H1 (cell line): ENCODE results near the gene MACROD2. TPM values are rescaled to one million over a fixed set of nuclear protein-coding genes. Genes with fewer than 3 reads are reported as not detected.

ENCODE experiments used
- CTCF ChIA-PET: fragments of 300-600 bp; sonication (Branson Sonifier 250); formaldehyde crosslinking; loops from one replicate; lab custom pipeline; 2021; ENCODE audit not compliant: partially characterized antibody; lab: Charles Lee
- POLR2A ChIA-PET: fragments of 300-600 bp; sonication (Branson Sonifier 250); formaldehyde crosslinking; loops from one replicate; lab custom pipeline; 2021; ENCODE audit warnings: inconsistent platforms; ENCODE audit not compliant: partially characterized antibody; lab: Charles Lee
- DNase-seq, 2 experiments: peaks; one replicate each; pipeline versions ENCODE4 v3.0.0 to v3.0.0-alpha.2; 2010 to 2022; ENCODE audit warnings: low spot score in 2 of 2, low read depth in 1 of 2, mixed read lengths in 1 of 2
- FAIRE-seq: peaks from 2 replicates; lab custom pipeline; 2011; peaks lifted over from hg19 to GRCh38; lab: Jason Lieb, UNC
- H2AFZ ChIP-seq: 2 replicates; pipeline ENCODE4 v1.8.1; 2012; ENCODE audit warnings: low read length, inconsistent platforms
- H2AK5ac ChIP-seq: 2 replicates; pipeline ENCODE4 v1.6.1; 2013; ENCODE audit warnings: low read depth, low read length
- H2BK120ac ChIP-seq: replicated peaks from 2 replicates; pipeline ENCODE3; 2013; ENCODE audit warnings: low read depth, low read length, inconsistent platforms
- H2BK12ac ChIP-seq: 2 replicates; pipeline ENCODE4 v1.6.1; 2013; ENCODE audit warnings: low read depth, low read length
- H2BK15ac ChIP-seq: 2 replicates; pipeline ENCODE4 v1.6.1; 2013; ENCODE audit warnings: low read length
- H2BK20ac ChIP-seq: 2 replicates; pipeline ENCODE4 v1.6.1; 2013; ENCODE audit warnings: low read length
- H2BK5ac ChIP-seq: 2 replicates; pipeline ENCODE4 v1.6.1; 2013; ENCODE audit warnings: low read depth, low read length
- H3K14ac ChIP-seq: 2 replicates; pipeline ENCODE4 v1.6.1; 2013; ENCODE audit warnings: inconsistent platforms; ENCODE audit not compliant: insufficient read length
- H3K18ac ChIP-seq: 2 replicates; pipeline ENCODE4 v1.6.1; 2013; ENCODE audit warnings: low read length; ENCODE audit errors: extremely low read depth
- H3K23ac ChIP-seq: 2 replicates; pipeline ENCODE4 v1.6.1; 2013; ENCODE audit warnings: inconsistent platforms; ENCODE audit not compliant: insufficient read length
- H3K23me2 ChIP-seq: 2 replicates; pipeline ENCODE4 v1.6.1; 2013; ENCODE audit warnings: low read depth, low read length
- H3K27ac ChIP-seq: 2 replicates; pipeline ENCODE4 v1.6.1; 2011; ENCODE audit warnings: low read depth, low read length, inconsistent platforms
- H3K27me3 ChIP-seq, 4 experiments: replicated peaks in 1 of 4; 1 replicate in 1 of 4; 2 replicates in 3 of 4; pipeline versions ENCODE4 v1.6.1 to v1.8.1; 2011 to 2013; ENCODE audit warnings: low read length in 3 of 4, mild to moderate bottlenecking in 3 of 4, inconsistent platforms in 2 of 4, mixed read lengths in 2 of 4, moderate library complexity in 1 of 4; ENCODE audit not compliant: control insufficient read depth in 3 of 4, insufficient read depth in 3 of 4; ENCODE audit errors: extremely low read depth in 1 of 4
- H3K36me3 ChIP-seq, 4 experiments: 2 replicates each; pipeline versions ENCODE4 v1.6.1 to v1.8.1; 2011 to 2013; ENCODE audit warnings: mild to moderate bottlenecking in 4 of 4, low read length in 3 of 4, moderate library complexity in 2 of 4, control low read depth in 1 of 4, inconsistent platforms in 1 of 4; ENCODE audit not compliant: insufficient read depth in 4 of 4, control insufficient read depth in 2 of 4
- H3K4ac ChIP-seq: replicated peaks from 2 replicates; pipeline ENCODE3; 2013; ENCODE audit warnings: low read length, low read depth, mixed read lengths, inconsistent platforms; ENCODE audit not compliant: insufficient read length
- H3K4me1 ChIP-seq, 4 experiments: replicated peaks in 1 of 4; 1 replicate in 1 of 4; 2 replicates in 3 of 4; pipeline versions ENCODE4 v1.6.1 to v1.8.1; 2011 to 2013; ENCODE audit warnings: low read length in 3 of 4, inconsistent platforms in 2 of 4, mixed read lengths in 1 of 4; ENCODE audit not compliant: insufficient read depth in 4 of 4, control insufficient read depth in 3 of 4
- H3K4me2 ChIP-seq, 2 experiments: 2 replicates each; pipeline versions ENCODE4 v1.6.1 to v1.8.1; 2011 to 2013; ENCODE audit warnings: low read depth in 2 of 2, low read length in 2 of 2, control low read depth in 1 of 2, inconsistent platforms in 1 of 2, mild to moderate bottlenecking in 1 of 2; ENCODE audit not compliant: insufficient read depth in 1 of 2
- H3K4me3 ChIP-seq, 4 experiments: fragments of 200-600, 300-600 bp in 1 of 4; sonication (generic), shearing (Covaris generic), sonication (Bioruptor Twin) in 1 of 4; 2 replicates each; pipeline versions ENCODE4 v1.5.1 to v1.8.1; 2011 to 2016; ENCODE audit warnings: low read length in 4 of 4, low read depth in 3 of 4, control low read depth in 2 of 4, inconsistent platforms in 2 of 4, mild to moderate bottlenecking in 2 of 4, mixed read lengths in 1 of 4, moderate library complexity in 1 of 4; ENCODE audit not compliant: insufficient read depth in 2 of 4; ENCODE audit errors: extremely low read depth in 1 of 4
- H3K56ac ChIP-seq: replicated peaks from 2 replicates; pipeline ENCODE3; 2013; ENCODE audit warnings: low read depth, mild to moderate bottlenecking, mixed read lengths, low read length, inconsistent platforms; ENCODE audit not compliant: insufficient read length
- H3K79me1 ChIP-seq: 2 replicates; pipeline ENCODE4 v1.6.1; 2013; ENCODE audit warnings: low read depth, low read length, control low read depth
- H3K79me2 ChIP-seq, 2 experiments: 2 replicates each; pipeline versions ENCODE4 v1.6.1 to v1.8.1; 2012 to 2013; ENCODE audit warnings: low read length in 2 of 2, mild to moderate bottlenecking in 2 of 2, inconsistent platforms in 1 of 2; ENCODE audit not compliant: insufficient read depth in 2 of 2, control insufficient read depth in 1 of 2
- H3K9ac ChIP-seq, 4 experiments: replicated peaks in 1 of 4; 1 replicate in 1 of 4; 2 replicates in 3 of 4; pipeline versions ENCODE4 v1.6.1 to v1.8.1; 2011 to 2013; ENCODE audit warnings: low read depth in 3 of 4, low read length in 3 of 4, control low read depth in 2 of 4, mild to moderate bottlenecking in 2 of 4, moderate library complexity in 2 of 4, inconsistent platforms in 1 of 4; ENCODE audit errors: extremely low read depth in 1 of 4
- H3K9me3 ChIP-seq, 2 experiments: 2 replicates each; pipeline versions ENCODE4 v1.6.1 to v1.8.1; 2012 to 2013; ENCODE audit warnings: mild to moderate bottlenecking in 2 of 2, moderate library complexity in 2 of 2, control low read depth in 1 of 2, inconsistent platforms in 1 of 2, low read depth in 1 of 2, low read length in 1 of 2, mixed read lengths in 1 of 2; ENCODE audit not compliant: insufficient read depth in 2 of 2
- H4K20me1 ChIP-seq, 2 experiments: replicated peaks in 1 of 2; 2 replicates each; pipeline versions ENCODE3 to v1.8.1; 2011 to 2013; ENCODE audit warnings: inconsistent platforms in 2 of 2, low read length in 2 of 2, mild to moderate bottlenecking in 1 of 2; ENCODE audit not compliant: insufficient read depth in 2 of 2, control insufficient read depth in 1 of 2
- H4K5ac ChIP-seq: 2 replicates; pipeline ENCODE4 v1.6.1; 2013; ENCODE audit warnings: low read length, low read depth, mixed read lengths, inconsistent platforms; ENCODE audit not compliant: insufficient read length
- H4K8ac ChIP-seq: 2 replicates; pipeline ENCODE4 v1.8.0; 2013; ENCODE audit warnings: mild to moderate bottlenecking, moderate library complexity, low read length, inconsistent platforms; ENCODE audit not compliant: insufficient read depth; ENCODE audit errors: extremely low read depth
- H4K91ac ChIP-seq: replicated peaks from 2 replicates; pipeline ENCODE3; 2013; ENCODE audit warnings: low read length, mixed read lengths, inconsistent platforms; ENCODE audit not compliant: insufficient read length
- CEBPB ChIP-seq: IDR thresholded peaks from 2 replicates; pipeline ENCODE4 v1.6.1; 2012; ENCODE audit warnings: low read depth, low read length
- CREB1 ChIP-seq: IDR thresholded peaks from 2 replicates; pipeline ENCODE4 v1.6.1; 2012; ENCODE audit warnings: inconsistent platforms
- KDM1A ChIP-seq: fragments of 200-600, 300-600 bp; sonication (generic); IDR thresholded peaks from 2 replicates; pipeline ENCODE4 v1.7.1; 2016; ENCODE audit warnings: mild to moderate bottlenecking, low read length, borderline replicate concordance
- NANOG ChIP-seq: IDR thresholded peaks from 2 replicates; pipeline ENCODE4 v1.6.1; 2011; ENCODE audit warnings: low read length, low read depth, mild to moderate bottlenecking, inconsistent platforms; ENCODE audit not compliant: insufficient read depth, poor library complexity, severe bottlenecking
- PHF8 ChIP-seq: fragments of 200-600 bp; sonication (generic); conservative IDR thresholded peaks from 2 replicates; pipeline ENCODE4 v1.7.1; 2012; ENCODE audit warnings: low read depth, mild to moderate bottlenecking, inconsistent platforms, low read length, moderate library complexity
- POLR2A ChIP-seq, 2 experiments: IDR thresholded peaks; 1 replicate in 1 of 2; 2 replicates in 1 of 2; pipeline ENCODE4 v1.6.1; 2011; ENCODE audit warnings: low read depth in 2 of 2, low read length in 2 of 2, mild to moderate bottlenecking in 2 of 2; ENCODE audit errors: control extremely low read depth in 1 of 2
- POU5F1 ChIP-seq: IDR thresholded peaks from 2 replicates; pipeline ENCODE4 v1.6.1; 2011; ENCODE audit warnings: low read depth, mild to moderate bottlenecking, low read length, moderate library complexity
- SIRT6 ChIP-seq: IDR thresholded peaks from one replicate; pipeline ENCODE4 v1.7.1; 2012; ENCODE audit warnings: low read length, inconsistent platforms
- TEAD4 ChIP-seq: IDR thresholded peaks from 2 replicates; pipeline ENCODE4 v1.6.1; 2012; ENCODE audit warnings: low read depth, low read length, inconsistent platforms, mixed read lengths
- ZNF274 ChIP-seq: IDR thresholded peaks from 2 replicates; pipeline ENCODE4 v1.7.0; 2012; ENCODE audit warnings: low read length, borderline replicate concordance; ENCODE audit errors: extremely low read depth
- WGBS, 2 experiments: shearing (Covaris generic) in 1 of 2; methylation state at CpG; one replicate each; pipeline versions ENCODE4 v1.1.6 to v1.1.7; 2013 to 2015; ENCODE audit warnings: low lambda C conversion rate in 2 of 2, mixed read lengths in 2 of 2, inconsistent platforms in 1 of 2, low coverage in 1 of 2, missing lambda C conversion rate in 1 of 2; ENCODE audit not compliant: insufficient replicate concordance in 2 of 2, insufficient coverage in 1 of 2, insufficient read length in 1 of 2; ENCODE audit errors: extremely low coverage in 1 of 2, missing lambda C conversion rate in 1 of 2; 5-methylcytosine and 5-hydroxymethylcytosine counted together
- polyA plus RNA-seq, 7 experiments: library from polyadenylated mRNA; depleted of rRNA in 3 of 7; stranded (reverse) in 5 of 7; unstranded in 2 of 7; fragments of >200 nt in 5 of 7; fragments of 200-250 nt in 2 of 7; gene quantifications; 1 replicate in 5 of 7; 2 replicates in 1 of 7; 4 replicates in 1 of 7; pipeline versions ENCODE4 v1.2.1 to v1.2.3, GENCODE V29; 2011 to 2013; ENCODE audit warnings: missing spikeins in 2 of 7, mixed read lengths in 2 of 7
- total RNA-seq: library from RNA; stranded (reverse); fragmentation: NEBNext Ultra II Directional; extraction: Animal tissue kit (Norgen Biotek cat#: 25700); gene quantifications from 2 replicates; pipeline ENCODE4 v1.2.1, GENCODE V29; 2021
- TF ChIP-seq, protein P1 (sequence below), 3 experiments: IDR thresholded peaks; 1 replicate in 2 of 3; 2 replicates in 1 of 3; pipeline versions ENCODE4 v1.5.1 to v1.6.1; 2011; ENCODE audit warnings: low read length in 3 of 3, mild to moderate bottlenecking in 3 of 3, inconsistent platforms in 2 of 3, low read depth in 1 of 3, moderate library complexity in 1 of 3; ENCODE audit not compliant: insufficient read depth in 1 of 3; ENCODE audit errors: control extremely low read depth in 1 of 3

MACROD2 gene
- total and polyA plus RNA-seq, 2 of the 8 experiments (the other 6 are each of a cell fraction or from before 2014, with no cell fraction given): 0.70 to 3.9 TPM

DNA sequence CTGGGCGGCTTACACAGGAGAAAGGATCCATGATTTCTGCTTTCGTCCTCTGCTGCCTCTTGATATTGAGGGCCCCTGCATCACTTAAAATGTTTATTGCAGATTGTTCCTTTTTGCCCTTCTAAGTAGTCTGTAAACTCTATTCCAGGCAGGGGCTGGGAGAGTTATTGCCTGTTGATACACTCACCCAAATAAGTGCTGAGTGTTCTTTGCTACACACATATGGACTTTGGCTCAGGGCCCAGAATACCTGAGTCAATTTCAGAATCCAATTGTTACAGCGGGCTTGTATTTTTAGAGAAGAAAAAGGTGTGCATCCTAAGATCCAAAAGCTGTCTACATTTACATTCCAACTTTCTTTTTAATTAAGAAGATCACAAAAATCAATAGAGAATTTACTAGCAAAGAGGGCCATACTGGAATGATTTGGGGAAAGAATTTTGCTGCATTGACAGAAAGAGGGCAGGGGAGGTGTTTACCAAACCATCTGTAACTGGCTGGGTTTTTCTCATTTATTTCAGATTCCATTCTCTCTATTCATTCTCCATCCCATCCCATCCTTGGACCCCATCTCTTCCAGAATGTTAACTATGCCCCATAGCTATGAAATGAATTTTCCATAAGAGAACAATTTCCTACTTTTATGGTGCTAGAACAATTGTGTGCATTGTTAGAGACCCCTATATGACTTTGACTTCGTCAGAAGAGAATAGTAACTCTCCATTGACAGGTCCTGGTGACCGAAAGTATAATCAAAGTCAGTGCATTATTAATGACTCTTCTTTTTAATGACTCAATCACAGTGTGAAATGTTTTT, 1302.0 kb downstream of the MACROD2 start:
- Histone ChIP-seq H3K14ac (no peak overlapping the region), H3K4me1 (peaks cover 0 to 2% (median 0%) of the 10 kb centered on the region in 4 experiments; a peak in 1 of 7 replicates), H3K56ac (no peak overlapping the region), H2BK15ac (no peak overlapping the region), H3K18ac (no peak overlapping the region), H4K8ac (no peak overlapping the region), H4K91ac (no peak overlapping the region), H2BK20ac (no peak overlapping the region), H3K79me1 (no peaks in the 10 kb centered on the region), H4K5ac (no peak overlapping the region), H3K23ac (no peak overlapping the region), H3K27ac (no peak overlapping the region), H3K4me2 (no peak overlapping the region), H2BK120ac (no peak overlapping the region), H3K9me3 (no peaks in the 10 kb centered on the region), H2BK12ac (no peak overlapping the region), H3K27me3 (no peaks in the 10 kb centered on the region), H4K20me1 (no peaks in the 10 kb centered on the region), H2AFZ (no peak overlapping the region), H3K79me2 (no peaks in the 10 kb centered on the region), H3K36me3 (no peaks in the 10 kb centered on the region), H2BK5ac (no peak overlapping the region), H3K4me3 (no peak overlapping the region), H3K23me2 (no peaks in the 10 kb centered on the region; the same call in 1 of the 2 replicates), H3K9ac (no peak overlapping the region), H3K4ac (no peak overlapping the region), H2AK5ac (no peak overlapping the region)
- CTCF ChIA-PET: no interaction called here
- 95% methylated on average over 5 of the region's 5 CpGs; no CpG with 5 or more reads in 1 of the 2 experiments for WGBS, 2 experiments
- FAIRE-seq (no peak), DNase-seq (no peak)
- POLR2A ChIA-PET: no interaction called here
- no peak for TF ChIP-seq CREB1
- no peak for TF ChIP-seq NANOG
- no peak for TF ChIP-seq POU5F1
- TF ChIP-seq, protein P1, sequence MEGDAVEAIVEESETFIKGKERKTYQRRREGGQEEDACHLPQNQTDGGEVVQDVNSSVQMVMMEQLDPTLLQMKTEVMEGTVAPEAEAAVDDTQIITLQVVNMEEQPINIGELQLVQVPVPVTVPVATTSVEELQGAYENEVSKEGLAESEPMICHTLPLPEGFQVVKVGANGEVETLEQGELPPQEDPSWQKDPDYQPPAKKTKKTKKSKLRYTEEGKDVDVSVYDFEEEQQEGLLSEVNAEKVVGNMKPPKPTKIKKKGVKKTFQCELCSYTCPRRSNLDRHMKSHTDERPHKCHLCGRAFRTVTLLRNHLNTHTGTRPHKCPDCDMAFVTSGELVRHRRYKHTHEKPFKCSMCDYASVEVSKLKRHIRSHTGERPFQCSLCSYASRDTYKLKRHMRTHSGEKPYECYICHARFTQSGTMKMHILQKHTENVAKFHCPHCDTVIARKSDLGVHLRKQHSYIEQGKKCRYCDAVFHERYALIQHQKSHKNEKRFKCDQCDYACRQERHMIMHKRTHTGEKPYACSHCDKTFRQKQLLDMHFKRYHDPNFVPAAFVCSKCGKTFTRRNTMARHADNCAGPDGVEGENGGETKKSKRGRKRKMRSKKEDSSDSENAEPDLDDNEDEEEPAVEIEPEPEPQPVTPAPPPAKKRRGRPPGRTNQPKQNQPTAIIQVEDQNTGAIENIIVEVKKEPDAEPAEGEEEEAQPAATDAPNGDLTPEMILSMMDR (IDR thresholded peaks at IDR 0.05; ENCODE audit: control extremely low read depth in 1 of 3, insufficient read depth in 1 of 3, low read depth in 1 of 3, low read length in 3 of 3): no peak
- TF ChIP-seq POLR2A (IDR thresholded peaks at IDR 0.05; ENCODE audit: control extremely low read depth in 1 of 2, low read depth in 2 of 2, low read length in 2 of 2): no peak
- no peak for TF ChIP-seq SIRT6
- no peak for TF ChIP-seq ZNF274
- TF ChIP-seq PHF8: no peak
- no peak for TF ChIP-seq KDM1A
- TF ChIP-seq TEAD4: no peak
- TF ChIP-seq CEBPB: no peak
